NT2/D1 (cell line): Measurements from ENCODE around the gene RAPSN.

Experiments used
- SUZ12 ChIP-seq: IDR thresholded peaks from 2 replicates; pipeline ENCODE4 v1.6.1; 2011; ENCODE audit not compliant: insufficient read length, insufficient read depth; ENCODE audit errors: extremely low read depth
- YY1 ChIP-seq: IDR thresholded peaks from 2 replicates; pipeline ENCODE4 v1.6.1; 2011; ENCODE audit not compliant: insufficient read length, insufficient read depth
- ZNF274 ChIP-seq: IDR thresholded peaks from 2 replicates; pipeline ENCODE4 v1.6.1; 2011; ENCODE audit warnings: mild to moderate bottlenecking, low read depth, low read length

DNA sequence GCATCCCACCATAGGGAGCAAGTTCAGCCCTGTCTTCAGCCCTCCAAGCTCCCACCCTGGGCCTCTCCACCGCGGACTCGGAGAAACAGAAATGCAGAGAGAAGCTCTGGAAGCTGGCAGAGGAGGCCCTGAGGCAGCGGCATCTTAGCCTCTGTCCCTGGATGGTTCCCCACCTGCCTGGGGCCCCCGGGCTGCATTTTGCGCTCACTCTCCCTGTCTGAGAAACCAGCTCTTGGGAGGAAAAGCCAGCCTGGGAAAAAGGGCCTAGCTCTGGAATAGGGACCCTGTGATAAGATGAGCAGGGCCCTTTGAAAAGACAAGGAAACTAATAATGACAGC is 58.5 kb downstream of the RAPSN start:
- no peak for TF ChIP-seq YY1
- TF ChIP-seq ZNF274 = no peak
- no peak for TF ChIP-seq SUZ12
